UCSD-AML1 (cell line): ENCODE measurements around the gene SPEF1.
"Not testable (repeated sequence)": the region's sequence is repeated elsewhere in the genome, so short reads cannot be mapped to it uniquely, and the experiment has no call there.

Experiments
- DNase-seq: peaks from one replicate; lab custom pipeline; 2025; ENCODE audit not compliant: unreplicated experiment; lab: John Stamatoyannopoulos, UW

Gene SPEF1

DNA sequence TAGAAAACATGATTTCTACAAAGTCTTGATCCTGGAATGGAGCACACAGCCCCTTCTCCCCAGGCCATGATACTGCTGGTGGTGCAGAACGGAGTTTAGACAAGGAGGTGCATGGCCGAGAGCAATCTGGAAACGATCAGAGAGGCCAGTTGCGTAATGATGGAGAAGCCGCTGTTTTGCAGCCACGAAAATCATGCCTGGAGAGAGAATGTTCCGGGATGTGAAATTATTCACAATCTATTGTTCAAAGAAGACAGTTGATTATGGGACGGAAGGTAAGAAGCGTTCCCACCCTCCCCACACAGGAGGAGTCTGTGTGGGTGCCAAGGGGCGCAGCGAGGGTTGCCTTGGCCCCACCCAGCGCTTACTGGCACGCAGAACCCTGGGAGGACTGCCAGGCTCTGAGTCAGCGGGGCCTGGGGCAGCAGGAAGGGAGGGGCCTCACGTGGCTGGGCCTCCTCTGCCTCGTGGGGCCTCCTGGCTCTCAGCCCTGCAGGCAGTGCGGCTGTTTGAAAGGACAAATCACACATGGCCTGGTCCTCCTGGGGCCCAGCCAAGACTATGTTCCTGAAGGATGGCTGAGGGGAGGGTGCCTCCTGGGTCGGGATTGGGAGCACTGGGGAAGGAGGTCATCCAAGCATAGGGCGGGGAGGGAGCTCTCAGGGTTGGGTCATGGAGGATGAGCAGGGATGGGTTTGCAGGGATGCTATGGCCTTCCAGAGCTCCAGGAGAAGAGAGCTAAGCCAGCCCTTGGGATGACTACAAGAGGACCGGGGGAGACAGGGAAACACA is 30.4 kb upstream of the SPEF1 start:
- peak; percentile 72 for DNase-seq

GRCh38 chr20:3808544-3808943 is 27.3 kb upstream of the SPEF1 start:
- no peak for DNase-seq

DNA sequence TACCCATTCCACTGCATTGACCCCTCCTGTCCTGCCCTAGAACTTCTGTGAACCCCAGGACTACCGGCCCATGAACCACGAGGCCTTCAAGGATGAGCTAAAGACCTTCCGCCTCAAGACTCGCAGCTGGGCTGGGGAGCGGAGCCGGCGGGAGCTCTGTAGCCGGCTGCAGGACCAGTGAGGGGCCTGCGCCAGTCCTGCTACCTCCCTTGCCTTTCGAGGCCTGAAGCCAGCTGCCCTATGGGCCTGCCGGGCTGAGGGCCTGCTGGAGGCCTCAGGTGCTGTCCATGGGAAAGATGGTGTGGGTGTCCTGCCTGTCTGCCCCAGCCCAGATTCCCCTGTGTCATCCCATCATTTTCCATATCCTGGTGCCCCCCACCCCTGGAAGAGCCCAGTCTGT is 23.5 kb upstream of the SPEF1 start:
- DNase-seq = no peak

DNA sequence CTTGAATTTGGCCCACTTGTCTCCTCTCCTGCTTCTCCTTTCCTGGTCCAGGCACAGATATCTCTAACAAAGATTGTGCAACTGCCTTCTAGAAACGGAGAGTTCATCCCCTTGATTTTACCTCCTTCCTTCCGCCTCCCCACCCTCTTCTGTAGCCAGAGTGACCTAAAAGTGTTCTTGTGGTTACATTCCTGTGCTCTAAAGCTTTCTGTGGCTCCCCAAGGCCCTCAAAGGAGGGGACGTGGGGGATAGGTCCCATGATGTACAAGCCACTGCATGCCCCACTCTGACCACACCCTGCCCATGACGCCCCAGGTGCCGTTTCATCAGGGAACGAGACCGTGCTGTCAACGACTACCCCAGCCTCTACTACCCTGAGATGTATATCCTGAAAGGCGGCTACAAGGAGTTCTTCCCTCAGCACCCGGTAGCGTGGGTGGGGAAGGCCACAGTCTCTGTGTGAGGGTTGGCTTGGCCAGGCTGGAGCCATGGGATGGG is 23.1 kb upstream of the SPEF1 start:
- DNase-seq = no peak

DNA sequence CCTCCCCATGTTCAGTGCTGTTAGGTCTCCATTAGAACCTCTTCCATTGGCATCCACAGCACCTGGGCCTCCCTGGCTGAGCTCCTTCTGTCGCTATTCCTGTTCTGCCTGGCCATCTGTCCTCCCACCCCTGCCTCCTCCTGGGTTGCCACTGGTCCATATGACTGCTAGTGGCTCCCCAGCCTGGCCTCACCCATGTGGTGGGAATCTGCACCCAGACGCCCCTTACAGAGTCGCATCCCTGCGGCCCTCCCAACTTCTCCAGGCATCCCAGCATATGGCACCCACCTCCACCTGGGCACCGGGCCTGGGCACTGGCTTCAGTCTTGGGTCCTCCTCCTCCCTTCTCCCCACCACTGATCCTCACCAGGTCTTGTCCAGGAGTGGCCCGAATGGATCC is 22.6 kb upstream of the SPEF1 start:
- no peak for DNase-seq

GRCh38 chr20:3803289-3803688 is 22.0 kb upstream of the SPEF1 start:
- no peak for DNase-seq

GRCh38 chr20:3802524-3803239 is 21.4 kb upstream of the SPEF1 start:
- no peak for DNase-seq

DNA sequence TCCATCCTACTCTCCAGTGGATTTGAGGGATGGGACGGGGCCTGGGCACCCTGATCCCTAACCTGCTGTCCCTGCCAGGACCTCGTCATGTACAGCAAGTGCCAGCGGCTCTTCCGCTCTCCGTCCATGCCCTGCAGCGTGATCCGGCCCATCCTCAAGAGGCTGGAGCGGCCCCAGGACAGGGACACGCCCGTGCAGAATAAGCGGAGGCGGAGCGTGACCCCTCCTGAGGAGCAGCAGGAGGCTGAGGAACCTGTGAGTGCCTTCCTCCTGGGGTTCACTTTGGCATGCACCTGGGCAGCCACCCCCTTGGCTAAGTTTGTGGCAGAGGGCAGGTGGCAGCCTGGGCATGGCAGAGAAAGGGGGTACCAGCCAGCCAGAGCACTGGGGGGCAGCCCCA is 20.6 kb upstream of the SPEF1 start:
- no peak for DNase-seq

DNA sequence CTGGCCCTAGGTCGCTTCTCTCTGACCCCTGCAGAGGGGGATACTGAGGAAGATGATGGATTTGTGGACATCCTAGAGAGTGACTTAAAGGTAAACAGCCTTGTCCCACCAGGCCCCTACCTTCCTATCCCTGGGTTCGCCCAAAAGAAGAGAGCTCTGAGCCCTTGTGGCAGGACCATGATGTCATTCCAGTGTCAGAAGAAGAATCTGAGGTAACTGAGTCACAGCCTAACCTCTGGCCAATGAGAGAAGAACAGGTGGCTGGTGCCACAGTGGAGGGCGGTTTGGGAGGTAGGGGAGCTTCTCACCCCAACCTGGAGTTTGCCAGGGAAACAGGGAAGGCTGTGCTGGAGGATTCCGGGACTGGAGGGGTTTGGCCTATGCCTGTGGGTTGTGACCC is 20.1 kb upstream of the SPEF1 start:
- no peak for DNase-seq

- DNase-seq = no peak
Observed at GRCh38 chr20:3800878-3801260, 19.6 kb upstream of the SPEF1 start.

DNA sequence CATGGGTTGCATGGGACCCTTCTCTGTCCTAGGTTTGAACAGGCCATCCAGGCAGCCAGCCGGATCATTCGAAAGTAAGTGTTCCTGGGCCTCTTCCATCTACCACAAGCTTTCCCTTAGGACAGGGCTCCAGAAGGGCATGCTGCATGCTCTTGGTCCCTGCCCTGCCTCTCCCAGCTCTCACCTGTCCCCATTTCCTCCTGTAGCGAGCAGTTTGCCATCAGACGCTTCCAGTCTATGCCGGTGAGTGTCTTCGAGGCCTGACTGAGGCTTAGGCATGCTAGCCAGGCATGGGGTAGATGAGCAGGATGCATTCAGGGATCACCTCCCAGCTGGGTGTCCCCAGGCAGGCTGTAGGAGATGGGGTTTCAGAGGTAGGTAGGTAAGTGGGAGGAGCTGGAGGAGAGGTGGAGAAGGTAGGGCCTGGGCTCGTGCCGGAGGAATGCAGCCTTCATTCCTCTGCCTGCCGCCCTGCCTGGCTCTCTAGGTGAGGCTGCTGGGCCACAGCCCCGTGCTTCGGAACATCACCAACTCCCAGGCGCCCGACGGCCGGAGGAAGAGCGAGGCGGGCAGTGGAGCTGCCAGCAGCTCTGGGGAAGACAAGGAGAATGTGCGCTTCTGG is 19.1 kb upstream of the SPEF1 start:
- no peak for DNase-seq

DNA sequence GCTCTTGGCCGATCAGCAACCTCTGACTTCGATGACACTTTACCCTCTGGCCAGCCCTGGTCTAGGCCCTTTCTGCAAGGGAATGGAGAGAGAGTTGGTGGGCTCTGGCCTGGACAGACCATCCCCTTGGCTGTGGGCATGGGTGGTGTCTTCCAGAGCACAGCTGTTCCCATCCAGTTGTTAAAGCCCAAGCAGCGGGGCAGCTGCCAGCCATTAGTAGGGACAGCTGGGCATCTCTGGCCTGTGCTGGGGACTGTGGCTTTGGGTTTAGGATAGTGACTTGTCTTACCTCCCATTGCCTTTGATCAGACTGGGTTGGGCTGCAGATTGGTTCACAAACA is 17.6 kb upstream of the SPEF1 start:
- no peak for DNase-seq

DNA sequence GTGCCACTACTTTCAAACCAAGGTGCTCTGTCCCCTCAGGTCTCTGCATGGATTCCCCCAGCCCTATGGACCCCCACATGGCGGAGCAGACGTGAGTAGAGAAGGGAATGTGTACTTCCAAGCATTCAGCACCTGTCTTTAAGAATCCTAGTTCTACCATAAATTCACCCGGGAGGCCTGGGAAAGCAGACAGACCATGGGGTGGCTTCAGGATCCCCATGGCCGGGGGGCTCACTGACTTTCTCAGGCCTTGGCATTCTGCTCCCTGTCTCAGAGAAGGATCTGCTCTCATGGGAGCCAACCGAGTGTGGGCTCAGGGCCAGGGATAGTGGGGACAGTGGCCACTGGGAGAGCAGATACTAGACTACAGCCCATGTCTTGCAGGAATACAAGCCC is 17.1 kb upstream of the SPEF1 start:
- DNase-seq = no peak

DNA sequence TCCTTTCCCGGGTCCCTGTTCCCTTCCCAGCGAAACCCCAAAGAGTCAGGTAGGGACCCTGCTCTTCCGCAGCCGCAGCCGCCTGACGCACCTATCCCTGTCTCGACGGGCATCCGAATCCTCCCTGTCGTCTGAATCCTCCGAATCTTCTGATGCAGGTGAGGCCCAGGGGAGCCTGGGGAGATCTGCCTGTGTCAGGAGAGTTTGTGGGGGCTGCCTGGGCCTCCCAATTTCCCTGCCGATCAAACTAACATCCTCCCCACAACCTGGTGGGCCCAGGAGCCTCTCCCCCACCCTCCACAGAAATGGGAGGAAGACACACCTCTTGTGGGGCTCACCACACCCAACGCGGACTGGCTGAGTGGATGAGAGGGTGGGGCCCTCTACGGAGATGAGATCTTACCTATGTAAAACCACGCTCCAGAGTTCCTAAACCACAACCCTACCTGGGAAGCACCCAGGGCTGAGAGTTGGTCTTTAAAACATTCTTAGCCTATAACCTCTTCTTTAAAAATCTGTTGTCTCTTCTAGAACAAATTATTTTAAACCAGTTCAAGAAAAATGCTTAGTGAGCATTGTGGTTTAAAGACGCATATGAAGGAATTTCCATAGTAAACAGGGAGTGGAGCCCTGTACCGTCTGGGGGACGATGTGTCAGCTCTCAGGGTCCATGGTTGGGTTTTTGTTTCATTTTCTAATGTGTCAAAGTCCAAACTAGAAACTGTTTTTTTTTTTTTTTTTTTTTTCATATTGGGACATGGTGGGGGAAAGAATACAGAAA is 16.5 kb upstream of the SPEF1 start:
- DNase-seq = no peak

DNA sequence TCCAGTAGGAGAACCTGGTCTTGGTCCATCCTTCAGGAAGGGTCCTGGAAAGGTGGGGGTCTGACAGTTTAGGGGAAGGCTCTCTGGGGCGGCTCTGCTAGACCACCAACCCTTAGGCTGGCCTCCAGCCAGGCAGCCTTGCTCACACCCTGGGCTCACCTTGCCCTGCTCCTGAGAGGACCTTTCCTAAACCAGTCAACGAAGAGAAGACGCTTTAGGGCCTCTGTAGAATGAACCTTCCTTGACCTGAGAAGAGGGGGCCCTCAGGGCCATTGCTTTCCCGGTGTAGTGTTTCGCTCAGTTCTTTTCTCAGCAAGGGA is 15.9 kb upstream of the SPEF1 start:
- no peak for DNase-seq

GRCh38 chr20:3796477-3797225 is 15.4 kb upstream of the SPEF1 start:
- no peak for DNase-seq

DNA sequence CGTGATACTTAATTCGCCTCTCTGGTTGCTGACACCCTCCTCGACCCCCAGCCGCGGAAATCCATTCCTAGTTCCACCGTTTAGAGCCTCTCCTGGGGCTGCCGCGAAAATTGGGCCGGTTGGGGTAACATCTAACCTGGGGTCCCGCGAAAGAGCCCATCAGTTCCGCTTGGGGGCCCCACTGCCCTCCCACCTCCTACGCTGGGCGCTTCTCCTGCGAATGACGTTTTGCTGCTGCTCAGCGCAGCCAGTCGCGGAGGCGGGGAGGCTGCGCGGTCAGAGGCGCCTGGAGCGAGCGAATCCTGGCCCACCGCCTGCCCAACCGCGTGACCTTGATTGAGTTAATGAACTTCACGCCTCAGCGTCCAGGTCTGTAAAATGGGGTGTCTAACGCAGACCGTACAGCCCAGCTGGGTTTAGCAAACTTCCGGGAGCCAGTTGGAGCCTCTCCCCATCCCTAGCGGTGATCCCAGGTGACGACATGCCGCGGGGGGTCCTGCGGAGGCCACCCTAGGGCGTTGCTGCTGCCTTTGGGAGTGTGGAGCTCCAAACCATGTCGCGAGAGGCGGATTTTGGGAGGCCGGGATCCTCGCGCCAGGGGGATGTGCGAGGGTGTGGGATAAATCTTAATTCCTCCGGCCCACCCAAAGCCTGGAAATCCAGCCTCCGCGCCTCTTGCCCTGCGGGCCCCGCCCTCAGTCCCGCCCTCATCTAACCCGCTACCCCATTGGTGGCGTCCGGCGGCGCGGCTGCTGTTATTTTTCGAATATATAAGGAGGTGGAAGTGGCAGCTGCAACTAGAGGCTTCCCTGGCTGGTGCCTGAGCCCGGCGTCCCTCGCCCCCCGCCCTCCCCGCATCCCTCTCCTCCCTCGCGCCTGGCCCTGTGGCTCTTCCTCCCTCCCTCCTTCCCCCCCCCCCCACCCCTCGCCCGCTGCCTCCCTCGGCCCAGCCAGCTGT is 14.5 kb upstream of the SPEF1 start, which contains the start of gene CDC25B:
Gene CDC25B (plus strand): TSS at position 800 of the 958 bp plus-strand sequence. CDS start 222 bp downstream, outside the sequence.
- peak; percentile 82 for DNase-seq

- no peak for DNase-seq
Observed at GRCh38 chr20:3794701-3795420, 13.6 kb upstream of the SPEF1 start.

GRCh38 chr20:3794168-3794567 is 12.9 kb upstream of the SPEF1 start:
- DNase-seq = not testable (repeated sequence)
